Retinal pigment epithelial cell (primary cell): ENCODE measurements around the gene PTPRD.

ENCODE experiments used
- DNase-seq: peaks from one replicate; pipeline ENCODE4 v3.0.0-alpha.2; 2010; ENCODE audit warnings: low read depth
- H3K4me3 ChIP-seq: 2 replicates; pipeline ENCODE4 v1.5.1; 2011; ENCODE audit warnings: mild to moderate bottlenecking, low read length, control low read depth, moderate library complexity
- TF ChIP-seq, protein P1 (sequence below): conservative IDR thresholded peaks from 2 replicates; pipeline ENCODE4 v1.5.1; 2011; ENCODE audit warnings: low read depth, low read length, control low read depth, inconsistent platforms

PTPRD gene

DNA sequence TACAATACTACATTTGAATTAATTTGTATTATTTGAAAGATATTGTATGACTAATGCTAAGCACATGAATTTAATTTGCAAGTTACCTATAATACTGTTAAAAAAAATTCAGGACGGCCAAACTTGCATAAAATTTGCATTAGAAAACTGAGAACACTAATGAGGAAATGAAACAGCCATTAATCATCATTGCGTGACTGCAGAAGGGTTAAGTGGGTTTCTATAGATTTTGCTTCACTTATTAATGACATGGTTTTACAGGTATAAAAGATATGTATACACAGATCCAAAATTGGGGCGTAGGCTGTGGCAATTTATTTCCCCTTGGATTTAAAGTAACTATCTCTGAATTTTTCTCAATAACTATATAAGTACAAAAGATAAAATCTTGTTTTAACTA is 882.6 kb downstream of the PTPRD start:
- H3K4me3 ChIP-seq = no peak overlapping the region
- no peak for DNase-seq
- TF ChIP-seq, protein P1, sequence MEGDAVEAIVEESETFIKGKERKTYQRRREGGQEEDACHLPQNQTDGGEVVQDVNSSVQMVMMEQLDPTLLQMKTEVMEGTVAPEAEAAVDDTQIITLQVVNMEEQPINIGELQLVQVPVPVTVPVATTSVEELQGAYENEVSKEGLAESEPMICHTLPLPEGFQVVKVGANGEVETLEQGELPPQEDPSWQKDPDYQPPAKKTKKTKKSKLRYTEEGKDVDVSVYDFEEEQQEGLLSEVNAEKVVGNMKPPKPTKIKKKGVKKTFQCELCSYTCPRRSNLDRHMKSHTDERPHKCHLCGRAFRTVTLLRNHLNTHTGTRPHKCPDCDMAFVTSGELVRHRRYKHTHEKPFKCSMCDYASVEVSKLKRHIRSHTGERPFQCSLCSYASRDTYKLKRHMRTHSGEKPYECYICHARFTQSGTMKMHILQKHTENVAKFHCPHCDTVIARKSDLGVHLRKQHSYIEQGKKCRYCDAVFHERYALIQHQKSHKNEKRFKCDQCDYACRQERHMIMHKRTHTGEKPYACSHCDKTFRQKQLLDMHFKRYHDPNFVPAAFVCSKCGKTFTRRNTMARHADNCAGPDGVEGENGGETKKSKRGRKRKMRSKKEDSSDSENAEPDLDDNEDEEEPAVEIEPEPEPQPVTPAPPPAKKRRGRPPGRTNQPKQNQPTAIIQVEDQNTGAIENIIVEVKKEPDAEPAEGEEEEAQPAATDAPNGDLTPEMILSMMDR = no peak

DNA sequence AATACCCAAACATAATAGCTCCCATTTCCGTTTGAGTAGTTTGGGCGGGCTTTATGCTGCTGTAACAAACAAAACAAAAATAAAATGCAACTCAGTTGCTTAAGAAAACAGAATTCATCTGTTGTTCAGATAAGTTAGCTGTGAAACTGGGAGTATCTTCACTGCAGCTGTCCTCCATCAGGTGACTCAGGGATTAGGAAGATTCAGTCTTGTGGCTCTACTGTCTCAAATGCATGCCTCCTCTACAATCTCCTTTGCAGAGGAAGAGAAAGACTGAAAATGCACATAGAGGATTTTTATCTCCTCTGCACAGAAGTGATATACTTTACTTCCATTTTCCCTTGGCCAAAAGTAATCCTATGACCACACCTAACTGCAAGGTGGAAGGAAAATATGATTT is 883.7 kb downstream of the PTPRD start:
- no peak for DNase-seq
- TF ChIP-seq, protein P1 = no peak

DNA sequence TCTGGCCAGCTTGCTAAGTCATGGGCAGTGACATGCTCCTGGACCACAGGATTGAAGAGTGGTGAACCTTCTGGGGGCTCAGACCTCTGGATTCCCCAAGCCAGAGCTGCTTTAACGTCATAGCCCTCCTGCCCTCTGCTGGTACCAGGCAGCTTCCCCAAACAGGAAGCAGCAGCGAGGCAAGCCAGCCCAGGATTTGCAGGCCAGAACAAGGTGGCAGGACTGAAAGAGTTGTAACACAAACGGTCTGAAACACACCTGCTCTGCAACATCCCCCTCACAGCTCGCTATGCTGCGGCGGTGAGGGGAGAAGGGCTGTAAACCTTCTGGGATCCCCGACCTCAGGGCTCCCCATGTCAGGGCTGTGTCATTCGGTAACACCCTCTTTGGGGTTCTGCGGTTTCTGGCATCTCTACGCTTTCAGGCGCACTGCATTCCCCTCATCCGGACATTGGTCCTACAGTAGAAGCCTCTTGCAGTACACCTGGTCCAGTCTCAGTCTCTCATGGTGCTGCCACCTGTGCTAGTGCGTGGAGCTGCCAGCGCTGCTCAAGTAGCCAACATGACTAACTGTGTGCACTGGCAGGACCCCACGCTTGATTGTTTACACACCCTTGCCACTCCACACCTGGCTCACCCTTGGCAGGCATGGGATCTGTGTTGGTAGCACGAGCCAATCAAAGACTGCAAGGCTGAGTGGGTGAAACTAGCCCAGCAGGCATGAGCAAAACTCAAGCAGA is 893.3 kb downstream of the PTPRD start:
- no peak overlapping the region for H3K4me3 ChIP-seq

More for the DNA sequence above, 883.7 kb downstream of the PTPRD start:
- H3K4me3 ChIP-seq = no peak overlapping the region

DNA sequence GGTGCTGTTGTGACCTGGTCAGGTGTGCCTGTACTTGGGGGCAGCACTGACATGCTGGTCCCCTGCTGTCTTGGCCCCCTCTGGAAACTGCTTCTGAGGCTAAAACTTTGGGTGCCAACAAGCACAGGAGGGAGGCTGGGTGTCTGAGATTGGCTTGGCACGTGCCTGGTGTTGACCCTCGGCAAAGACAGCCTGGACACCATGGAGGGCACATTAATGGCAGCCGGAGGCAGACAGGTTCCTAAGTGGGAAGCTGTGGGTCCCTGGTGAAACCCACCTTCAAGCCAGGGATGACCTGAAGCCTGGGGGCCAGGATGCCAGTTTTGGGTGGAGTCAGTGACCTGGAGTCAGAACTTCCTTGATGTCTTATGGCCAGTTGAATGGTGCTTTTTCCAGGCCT is 894.1 kb downstream of the PTPRD start:
- TF ChIP-seq, protein P1 = no peak
- H3K4me3 ChIP-seq = no peak overlapping the region
- DNase-seq = no peak

More for the DNA sequence above, 893.3 kb downstream of the PTPRD start:
- TF ChIP-seq, protein P1 = no peak
- DNase-seq = no peak

DNA sequence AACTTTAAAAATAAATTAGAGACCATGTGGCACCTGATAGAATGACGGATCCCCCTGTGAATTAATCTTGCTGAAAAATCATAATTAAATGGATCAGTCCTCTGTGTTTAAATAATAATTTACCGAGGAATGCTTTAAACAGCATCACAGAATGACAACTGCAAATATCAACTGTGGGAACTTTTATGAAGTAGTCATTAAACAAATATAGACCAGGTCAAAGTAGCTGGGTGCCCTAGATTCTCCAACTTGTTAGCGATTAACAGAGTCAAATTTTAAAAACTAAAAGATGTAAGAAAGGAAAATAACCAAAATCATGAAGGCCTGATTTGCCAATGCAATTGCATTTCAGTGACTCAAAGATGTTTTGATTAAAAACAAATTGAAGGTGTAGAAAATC is 933.4 kb downstream of the PTPRD start:
- H3K4me3 ChIP-seq = no peak overlapping the region
- TF ChIP-seq, protein P1 = no peak
- DNase-seq = no peak

DNA sequence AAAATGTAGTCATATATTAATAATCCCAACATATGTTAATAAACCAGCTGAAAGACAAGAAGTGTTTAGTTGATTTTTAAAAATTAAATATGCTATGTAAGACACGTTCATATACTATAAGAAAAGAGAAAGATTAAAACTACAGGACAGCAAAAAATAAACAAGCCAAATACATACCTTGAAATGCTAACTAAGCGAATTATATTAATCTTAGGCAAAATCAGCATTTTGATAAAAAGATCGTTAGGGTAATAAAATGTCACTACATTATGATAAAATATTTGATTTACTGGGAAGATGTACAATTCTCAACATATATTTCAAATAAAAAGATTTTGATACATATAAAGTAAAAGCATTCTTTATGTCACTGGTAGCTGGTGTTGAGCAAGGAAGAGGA is 938.3 kb downstream of the PTPRD start:
- TF ChIP-seq, protein P1 = no peak
- DNase-seq = no peak
- no peak overlapping the region for H3K4me3 ChIP-seq

DNA sequence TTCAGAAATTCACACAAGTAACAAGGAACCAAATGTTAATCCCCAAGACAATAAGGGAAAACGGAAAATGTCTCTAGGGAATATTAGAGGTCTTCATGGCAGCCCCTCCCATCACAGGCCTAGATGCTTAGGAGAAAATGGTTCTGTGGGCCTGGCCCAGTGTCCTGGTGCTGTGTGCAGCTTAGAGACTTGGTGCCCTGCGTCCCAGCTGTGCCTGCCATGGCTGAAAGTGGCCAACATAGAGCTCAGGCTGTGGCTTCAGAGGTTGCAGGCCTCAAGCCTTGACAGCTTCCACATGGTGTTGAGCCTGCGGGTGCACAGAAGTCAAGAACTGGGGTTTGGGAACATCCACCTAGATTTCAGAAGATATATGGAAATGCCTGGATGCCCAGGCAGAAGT is 942.3 kb downstream of the PTPRD start:
- DNase-seq = no peak
- TF ChIP-seq, protein P1 = no peak
- no peak overlapping the region for H3K4me3 ChIP-seq
